GM18867 (cell line): ENCODE results near the gene MCF2L.
"Not testable (repeated sequence)": the region's sequence is repeated elsewhere in the genome, so short reads cannot be mapped to it uniquely, and the experiment has no call there.

Experiments
- ATAC-seq: cut with Tn5 transposase; IDR thresholded peaks from one replicate; pipeline ENCODE4 v1.9.1; 2021; ENCODE audit warnings: mild to moderate bottlenecking, moderate library complexity; ENCODE audit not compliant: unreplicated experiment

The MCF2L gene, protein sequence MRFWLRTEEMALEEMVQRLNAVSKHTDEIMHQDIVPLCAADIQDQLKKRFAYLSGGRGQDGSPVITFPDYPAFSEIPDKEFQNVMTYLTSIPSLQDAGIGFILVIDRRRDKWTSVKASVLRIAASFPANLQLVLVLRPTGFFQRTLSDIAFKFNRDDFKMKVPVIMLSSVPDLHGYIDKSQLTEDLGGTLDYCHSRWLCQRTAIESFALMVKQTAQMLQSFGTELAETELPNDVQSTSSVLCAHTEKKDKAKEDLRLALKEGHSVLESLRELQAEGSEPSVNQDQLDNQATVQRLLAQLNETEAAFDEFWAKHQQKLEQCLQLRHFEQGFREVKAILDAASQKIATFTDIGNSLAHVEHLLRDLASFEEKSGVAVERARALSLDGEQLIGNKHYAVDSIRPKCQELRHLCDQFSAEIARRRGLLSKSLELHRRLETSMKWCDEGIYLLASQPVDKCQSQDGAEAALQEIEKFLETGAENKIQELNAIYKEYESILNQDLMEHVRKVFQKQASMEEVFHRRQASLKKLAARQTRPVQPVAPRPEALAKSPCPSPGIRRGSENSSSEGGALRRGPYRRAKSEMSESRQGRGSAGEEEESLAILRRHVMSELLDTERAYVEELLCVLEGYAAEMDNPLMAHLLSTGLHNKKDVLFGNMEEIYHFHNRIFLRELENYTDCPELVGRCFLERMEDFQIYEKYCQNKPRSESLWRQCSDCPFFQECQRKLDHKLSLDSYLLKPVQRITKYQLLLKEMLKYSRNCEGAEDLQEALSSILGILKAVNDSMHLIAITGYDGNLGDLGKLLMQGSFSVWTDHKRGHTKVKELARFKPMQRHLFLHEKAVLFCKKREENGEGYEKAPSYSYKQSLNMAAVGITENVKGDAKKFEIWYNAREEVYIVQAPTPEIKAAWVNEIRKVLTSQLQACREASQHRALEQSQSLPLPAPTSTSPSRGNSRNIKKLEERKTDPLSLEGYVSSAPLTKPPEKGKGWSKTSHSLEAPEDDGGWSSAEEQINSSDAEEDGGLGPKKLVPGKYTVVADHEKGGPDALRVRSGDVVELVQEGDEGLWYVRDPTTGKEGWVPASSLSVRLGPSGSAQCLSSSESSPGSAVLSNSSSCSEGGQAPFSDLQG

DNA sequence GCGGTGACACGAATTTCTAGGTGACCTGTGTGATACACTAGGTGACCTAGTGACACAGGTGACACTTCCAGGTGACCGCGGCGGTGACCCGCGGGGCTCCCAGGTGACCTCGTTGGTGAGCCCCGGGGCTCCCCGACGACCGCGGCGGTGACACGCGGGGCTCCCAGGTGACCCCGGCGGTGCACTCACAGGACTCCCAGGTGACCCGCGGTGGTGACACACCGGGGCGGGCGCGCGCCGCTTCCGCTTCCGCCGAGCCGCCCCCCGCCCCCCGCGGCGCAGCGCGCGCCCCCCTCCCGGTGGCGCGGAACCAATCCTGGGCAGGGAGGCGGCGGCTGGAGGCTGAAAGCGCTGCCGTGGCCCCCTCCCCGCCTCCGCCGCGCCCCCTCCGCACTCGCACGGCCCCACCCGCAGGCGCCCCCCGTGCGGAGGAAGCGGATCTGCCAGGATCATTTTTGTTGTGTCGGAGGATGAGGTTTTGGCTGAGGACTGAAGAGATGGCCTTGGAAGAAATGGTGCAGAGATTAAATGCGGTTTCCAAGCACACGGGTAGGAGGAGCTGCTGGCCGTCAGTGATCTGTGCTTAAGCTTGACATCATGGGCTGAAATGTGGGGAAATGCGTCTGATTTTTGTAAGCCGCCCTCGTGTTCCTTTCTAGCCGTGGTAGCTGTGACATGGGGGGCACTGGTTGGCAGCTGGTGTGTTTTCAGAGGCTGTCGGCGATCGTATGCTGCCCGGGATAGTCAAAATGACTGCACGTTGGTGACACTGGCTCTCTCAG, at the start of gene MCF2L:
Gene MCF2L, plus strand, starts transcription at position 305 of the 782 bp plus-strand sequence. Its CDS starts 166 bp downstream, at position 471.
- ATAC-seq, result no peak

DNA sequence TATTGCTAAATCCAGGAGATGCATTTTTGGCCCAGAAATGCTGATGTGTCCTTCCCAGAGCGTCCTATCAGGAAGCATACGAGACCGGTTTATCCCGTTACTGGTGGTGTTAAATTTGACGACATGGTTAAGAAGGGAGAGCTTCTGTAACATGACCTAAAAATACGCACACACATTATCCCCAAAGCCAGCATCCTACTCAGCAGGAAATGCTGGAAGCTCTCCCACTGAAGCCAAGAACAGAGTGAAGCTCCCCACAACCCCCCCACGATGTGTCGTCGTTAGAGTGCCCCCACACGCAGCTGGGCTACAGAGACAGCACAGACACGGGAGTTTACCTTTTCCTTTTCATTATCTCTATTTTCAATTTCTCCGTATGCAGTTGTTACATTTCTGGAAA, 45.1 kb upstream of the MCF2L start:
- no peak for ATAC-seq

DNA sequence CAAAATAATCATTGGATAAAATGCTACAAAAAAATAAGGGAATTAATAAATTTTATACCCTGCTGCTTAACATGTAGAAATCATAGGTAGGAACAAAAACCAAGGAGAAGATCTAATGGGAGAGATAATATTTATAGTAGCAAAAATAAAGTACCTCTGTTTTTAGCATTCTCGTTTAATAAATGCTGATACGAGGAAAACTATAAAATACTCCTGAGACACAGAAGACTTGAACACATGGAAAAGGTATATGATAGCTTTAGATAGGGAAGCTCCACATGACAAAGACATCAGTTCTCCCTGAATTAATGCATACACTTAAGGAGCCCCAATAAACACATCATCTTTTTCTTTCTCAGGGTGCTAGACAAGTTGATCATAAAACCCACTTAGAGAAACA, 44.6 kb upstream of the MCF2L start:
- no peak for ATAC-seq

DNA sequence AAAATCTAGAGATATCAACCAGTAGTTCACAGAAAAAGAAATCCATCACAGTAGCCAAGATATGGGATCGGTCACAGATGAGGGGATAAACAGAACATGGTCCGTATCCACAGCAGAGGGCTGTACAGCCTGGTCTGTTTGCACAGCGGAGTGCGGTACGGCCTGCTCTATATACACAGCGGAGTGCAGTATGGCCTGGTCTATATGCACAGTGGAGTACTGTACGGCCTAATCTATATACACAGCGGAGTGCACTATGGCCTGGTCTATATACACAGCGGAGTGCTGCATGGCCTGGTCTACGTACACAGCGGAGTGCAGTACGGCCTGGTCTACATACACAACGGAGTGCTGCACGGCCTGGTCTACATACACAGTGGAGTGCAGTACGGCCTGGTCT, 43.0 kb upstream of the MCF2L start:
- ATAC-seq, result no peak

DNA sequence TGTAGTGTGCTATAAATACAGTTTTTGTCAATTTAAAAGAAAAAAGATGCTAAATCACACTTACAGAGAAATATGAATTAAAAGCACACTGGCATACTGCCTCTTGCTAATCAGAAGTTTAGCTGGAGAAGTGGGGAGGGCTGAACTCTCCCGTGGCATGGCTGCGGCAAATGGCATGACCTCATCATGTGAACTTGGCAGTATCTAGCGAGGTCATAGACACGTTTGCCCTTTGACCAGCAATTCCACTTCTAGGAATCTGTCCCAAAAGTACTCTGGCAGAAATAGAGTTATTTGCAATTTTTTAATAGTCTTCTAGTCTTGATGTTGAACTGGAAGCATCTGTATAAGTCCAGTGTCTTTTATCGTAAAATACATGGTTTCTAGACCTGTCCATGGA, 42.0 kb upstream of the MCF2L start:
- no peak for ATAC-seq

DNA sequence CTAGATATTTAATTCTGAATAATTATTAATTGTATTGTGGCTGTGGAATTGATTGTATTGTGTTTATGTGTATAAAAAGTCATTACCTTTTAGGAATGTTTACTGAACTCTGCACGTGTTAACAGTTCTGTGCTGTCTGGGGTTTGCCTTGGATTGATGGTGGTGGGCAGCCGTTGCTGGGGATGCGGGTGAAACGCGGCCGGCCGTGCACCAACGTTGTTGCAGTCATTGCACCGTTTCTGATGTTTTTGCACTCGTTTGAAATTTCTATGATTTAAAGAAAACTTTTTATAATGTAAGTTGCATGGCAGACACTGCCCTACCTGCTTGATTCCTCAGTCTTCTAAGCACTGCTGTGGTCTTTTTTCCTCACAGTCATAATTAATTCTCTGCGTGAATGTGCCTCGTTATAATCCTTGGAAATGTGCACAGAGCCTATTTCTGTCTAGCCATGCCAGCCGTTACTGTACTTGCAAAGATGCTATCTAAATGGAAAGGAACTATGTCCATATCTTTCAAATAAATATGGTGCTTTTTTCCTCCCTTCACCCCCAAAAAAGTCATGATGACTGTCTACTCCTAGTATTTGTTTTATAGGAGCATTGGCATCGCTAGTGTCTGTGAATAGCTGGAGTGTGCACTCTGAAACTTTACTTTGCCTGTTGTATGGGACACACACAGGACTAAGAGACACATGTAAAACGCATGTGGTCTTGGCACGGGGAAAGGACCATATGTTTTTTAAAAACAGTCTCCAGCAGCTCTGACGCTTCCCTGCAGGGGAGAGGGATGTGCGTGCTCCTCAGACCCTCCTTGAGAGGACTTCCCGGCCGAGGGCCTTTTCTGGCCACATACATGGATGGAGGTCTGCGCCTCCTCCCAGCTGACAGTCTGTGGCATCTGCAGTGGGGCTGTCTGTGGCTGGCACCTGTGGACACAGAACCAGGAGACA, 40.7 kb upstream of the MCF2L start:
- ATAC-seq, result no peak

DNA sequence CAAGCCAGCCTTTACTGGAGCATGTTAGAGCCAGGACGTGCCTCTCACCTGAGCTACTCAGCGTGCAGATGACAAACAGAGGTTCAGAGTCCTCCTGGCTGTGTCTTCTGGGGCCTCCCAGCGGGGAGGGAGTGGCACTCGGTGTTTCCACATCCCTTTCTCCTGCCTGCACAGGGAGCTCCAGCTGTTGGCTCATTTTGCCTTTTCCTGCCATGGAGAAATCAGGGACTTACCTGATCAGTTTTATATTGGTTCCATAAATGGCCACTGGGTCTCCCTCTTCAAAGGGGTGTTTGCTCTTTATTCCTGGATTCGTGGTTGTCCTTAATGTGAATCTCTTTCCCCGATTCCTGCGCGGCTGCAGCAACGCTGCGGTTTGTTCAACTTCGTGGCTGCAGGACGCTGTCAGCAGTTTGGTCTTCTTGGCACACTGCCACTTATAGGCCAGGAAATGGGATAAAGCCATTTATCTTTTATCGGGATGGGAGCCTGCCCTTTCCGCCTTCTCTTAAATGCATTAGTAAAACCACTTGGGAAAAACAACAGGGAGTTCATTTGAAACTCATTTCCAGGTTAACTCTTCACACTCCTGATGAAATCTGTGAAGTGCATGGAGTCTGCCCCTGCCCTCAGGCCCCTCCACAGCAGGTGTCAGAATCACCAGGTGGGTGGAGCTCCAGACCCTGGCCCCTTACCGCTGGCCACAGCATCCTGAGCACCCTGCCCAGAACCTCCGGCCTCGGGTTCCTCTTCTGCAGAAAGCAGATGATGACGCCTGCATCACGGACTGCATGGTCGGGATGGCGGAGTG, 39.8 kb upstream of the MCF2L start:
- ATAC-seq, result no peak

DNA sequence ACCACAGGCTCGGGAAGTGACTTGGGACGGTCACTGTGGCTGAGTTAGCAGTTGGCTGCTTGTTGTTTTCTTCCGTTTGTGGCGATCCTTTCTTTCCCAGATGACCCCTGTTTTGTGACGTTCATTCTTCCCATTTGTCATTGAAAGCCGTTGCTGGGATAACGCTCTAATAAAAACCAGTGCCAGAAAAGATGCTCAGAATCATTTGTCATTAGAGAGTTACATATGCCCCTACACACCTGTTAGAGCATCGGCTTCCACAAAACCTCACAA, 39.3 kb upstream of the MCF2L start:
- ATAC-seq, result no peak

DNA sequence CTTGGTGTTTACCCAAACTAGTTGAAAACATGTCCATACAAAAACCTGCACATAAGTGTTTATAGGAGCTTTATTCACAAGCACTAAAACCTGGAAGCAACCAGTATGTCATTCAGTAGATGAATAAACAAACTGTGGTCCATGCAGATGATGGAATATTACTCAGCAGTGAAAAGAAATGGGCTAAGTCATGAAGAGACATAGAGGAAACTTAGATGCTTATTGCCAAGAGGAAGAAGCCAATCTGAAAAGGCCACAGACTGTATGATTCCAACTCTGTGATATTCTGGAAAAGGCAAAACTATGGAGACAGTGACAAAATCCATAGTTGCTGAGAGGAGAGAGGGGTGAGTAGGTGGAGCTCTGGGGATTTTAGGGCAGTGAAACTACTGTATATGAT, 38.8 kb upstream of the MCF2L start:
- no peak for ATAC-seq

DNA sequence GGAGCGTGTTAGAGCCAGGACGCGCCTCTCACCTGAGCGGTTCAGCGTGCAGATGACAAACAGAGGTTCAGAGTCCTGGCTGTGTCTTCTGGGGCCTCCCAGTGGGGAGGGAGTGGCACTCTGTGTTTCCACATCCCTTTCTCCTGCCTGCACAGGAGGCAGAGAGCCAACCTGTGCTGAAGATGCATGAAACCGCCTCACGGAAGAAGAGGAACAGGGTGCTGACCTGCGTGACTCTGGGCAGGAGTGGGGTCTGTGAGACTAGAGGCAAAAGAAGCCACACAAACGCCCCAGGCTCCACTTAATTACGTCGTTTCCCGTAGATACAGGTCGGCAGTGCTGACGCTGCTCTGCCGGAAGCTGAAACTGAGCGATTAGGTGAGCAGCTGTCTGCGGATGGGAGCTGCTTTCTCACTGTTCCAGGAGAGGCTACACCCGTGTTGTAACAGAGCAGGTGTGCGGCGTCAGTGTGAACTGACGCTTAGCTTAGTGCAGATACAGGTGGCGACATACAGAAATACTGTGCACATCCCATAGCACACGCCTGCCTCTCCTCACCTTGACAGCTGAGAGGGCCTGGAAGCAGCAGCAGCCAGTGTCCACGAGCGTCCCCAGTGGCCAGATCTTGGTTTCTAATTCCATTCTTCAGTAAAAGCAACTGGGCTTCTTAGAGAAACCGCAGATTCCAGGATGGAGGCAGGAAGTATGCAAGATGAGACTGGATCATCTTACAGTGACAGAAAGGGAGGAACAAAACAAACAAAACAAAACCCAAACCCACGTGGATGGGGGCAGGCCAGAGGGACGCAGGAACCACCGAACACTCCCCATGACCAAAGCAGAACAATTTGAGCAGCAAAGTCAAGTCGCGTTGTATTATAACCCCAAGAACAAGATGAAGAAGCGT, 37.7 kb upstream of the MCF2L start:
- no peak for ATAC-seq

DNA sequence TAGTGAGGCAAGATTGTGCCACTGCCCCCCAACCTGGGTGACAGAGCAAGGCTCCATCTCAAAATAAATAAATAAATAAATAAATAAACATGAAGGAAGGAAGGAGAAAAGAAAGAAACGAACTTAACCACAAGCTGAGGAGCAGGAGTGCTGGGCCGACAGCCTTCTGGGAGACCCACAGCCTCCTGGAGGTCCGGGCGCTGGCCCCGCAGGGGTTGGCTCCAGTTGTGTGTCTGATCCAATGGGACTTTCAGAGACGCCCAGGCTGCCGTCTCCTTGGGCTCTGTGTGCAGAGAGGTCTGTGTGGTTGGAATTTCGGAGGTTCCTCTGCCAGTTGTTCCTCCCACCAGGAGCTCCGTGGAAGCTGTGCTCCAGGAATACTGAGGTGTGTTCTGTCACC, 36.0 kb upstream of the MCF2L start:
- ATAC-seq, result no peak

DNA sequence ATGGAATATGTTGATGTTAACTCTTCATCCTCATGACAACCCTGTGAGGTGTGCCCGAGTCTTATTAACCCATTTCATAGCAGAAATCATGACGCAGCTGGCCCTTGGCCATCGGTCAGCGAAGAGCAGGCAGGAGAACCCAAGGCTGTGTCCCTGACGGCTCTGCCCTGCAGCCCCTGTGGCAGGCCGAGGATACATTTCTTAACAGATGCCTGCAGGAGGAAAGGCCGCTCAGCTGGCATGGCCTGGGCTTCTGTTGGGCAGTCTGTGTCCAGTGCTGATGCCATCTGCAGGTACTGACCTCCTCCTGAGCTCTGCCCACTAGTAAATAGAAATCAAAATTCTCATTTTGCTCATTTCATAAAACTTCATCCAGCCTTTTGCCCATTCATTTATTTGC, 35.4 kb upstream of the MCF2L start:
- no peak for ATAC-seq

DNA sequence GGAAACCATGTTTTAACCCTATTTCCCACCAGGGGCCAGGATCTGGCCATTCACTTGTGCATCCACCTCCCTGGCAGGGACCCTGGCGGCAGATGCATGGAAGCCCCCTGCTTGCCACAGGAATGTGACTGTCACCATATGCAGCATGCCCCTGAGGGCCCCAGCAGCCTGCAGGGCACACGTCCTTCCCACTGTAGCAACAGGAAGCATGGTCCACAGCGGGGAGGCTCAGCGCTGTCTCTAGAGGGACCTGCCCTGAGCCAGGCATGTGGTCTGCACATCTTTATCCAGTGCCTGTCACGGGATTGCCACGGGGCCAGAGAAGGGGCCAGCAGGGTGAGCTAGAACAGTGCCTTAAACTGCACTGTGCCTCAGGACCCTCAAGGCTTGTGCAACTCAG, 34.9 kb upstream of the MCF2L start:
- no peak for ATAC-seq

DNA sequence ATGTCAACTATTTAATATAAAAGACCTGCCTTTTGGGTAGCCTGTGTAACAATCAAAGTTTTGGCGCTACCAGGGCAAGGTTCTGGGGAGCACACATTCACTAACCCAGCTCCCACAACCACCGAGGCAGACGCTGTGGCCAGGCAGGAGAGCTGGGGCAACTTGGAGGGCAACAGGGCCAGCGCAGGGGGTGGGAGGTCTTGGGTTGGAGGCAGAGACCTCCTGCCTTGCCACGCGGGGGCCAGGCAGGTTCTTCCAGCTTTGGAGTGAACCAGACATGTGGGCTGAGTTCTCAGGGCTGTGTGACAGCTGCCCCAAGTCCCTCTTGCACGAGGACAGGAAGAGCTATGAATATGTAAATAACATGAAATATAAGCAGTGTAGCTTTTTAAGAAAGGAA, 30.3 kb upstream of the MCF2L start:
- ATAC-seq, result no peak

DNA sequence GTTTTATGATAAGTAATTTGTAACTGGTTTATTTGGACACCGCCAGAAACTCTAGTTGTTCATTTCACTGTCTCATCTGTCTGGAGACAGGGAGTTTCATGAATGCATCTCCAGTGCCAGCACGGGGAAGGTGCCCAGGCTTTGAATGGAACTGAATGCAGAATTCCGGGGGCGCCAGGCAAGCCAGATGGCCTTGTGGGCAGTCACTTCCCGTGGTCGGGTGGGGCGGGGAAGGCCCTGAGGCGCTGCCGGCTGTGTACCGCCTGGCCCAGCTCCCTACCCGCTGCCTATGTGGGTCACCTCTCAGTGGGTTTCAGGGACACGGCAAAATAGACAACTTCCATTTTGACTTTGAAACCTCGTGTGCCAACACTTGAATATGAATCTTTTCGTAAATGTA, 28.8 kb upstream of the MCF2L start:
- no peak for ATAC-seq

DNA sequence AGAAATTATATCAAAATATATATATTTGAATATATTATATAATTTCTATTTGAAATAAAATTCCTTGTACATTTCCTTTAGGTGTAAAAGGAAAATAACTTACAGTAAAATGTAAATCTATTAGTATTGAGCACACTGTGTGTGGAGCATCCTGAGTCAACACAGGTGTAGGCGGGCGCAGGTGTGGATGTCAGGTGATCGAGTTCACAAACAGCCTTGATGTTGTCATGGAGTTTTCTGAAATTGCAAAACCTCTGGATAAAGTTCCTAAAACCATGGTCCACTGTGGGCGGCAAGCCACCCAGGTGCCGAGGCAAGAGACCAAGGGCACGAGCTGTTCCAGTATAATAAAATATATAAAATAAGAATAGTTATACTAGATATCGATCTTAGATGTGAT, 27.7 kb upstream of the MCF2L start:
- no peak for ATAC-seq

DNA sequence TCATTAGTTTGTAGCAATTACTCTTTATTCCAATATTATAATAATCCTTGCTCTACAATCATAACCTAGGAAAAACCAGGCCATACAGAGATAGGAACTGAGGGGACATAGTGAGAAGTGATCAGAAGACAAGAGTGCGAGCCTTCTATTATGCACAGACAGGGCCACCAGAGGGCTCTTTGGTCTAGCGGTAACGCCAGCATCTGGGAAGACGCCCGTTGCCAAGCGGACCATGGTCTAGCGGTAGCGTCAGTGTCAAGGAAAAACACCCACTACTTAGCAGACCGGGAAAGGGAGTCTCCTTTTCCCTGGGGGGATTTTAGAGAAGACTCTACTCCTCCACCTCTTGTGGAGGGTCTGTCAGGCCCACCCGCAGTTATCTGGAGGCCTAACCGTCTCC, 27.2 kb upstream of the MCF2L start:
- ATAC-seq, result not testable (repeated sequence)

DNA sequence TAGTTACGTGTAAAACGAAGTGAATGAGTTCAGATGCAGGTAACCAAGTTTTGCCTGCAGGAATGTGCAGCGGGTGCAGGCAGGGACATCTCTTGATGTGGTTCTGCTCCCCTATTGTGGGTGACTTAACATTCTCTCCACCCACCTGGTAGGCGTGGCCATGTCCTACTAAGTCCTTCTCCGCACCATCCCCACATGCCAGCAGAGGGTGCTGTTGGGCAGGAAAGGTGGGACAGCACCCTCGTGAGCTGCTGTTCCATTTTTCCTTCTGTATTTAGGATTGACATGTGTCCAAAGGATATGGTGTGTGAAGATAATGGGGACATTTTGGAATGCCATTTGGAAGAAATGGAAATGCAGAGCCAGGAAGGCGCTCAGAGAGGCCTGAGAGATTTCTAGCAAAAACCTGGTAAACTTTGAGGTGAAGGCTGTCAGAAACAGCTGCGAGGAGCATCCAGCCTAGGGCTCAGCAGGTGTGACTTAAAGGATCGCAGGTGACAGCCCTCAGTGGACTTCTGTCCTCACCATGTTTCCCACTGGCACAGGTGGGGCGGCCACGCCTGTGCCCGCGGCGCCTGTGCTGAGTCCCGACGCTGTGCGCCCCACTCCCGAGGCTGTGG, 26.2 kb upstream of the MCF2L start:
- ATAC-seq, result peak; percentile 98
